ENCODE data around the gene TRIB2. TPM values are rescaled to one million over a fixed set of nuclear protein-coding genes. Genes with fewer than 3 reads are reported as not detected.

The TRIB2 gene
- total RNA-seq, 1 donor from 2014 or later = 142 TPM

DNA sequence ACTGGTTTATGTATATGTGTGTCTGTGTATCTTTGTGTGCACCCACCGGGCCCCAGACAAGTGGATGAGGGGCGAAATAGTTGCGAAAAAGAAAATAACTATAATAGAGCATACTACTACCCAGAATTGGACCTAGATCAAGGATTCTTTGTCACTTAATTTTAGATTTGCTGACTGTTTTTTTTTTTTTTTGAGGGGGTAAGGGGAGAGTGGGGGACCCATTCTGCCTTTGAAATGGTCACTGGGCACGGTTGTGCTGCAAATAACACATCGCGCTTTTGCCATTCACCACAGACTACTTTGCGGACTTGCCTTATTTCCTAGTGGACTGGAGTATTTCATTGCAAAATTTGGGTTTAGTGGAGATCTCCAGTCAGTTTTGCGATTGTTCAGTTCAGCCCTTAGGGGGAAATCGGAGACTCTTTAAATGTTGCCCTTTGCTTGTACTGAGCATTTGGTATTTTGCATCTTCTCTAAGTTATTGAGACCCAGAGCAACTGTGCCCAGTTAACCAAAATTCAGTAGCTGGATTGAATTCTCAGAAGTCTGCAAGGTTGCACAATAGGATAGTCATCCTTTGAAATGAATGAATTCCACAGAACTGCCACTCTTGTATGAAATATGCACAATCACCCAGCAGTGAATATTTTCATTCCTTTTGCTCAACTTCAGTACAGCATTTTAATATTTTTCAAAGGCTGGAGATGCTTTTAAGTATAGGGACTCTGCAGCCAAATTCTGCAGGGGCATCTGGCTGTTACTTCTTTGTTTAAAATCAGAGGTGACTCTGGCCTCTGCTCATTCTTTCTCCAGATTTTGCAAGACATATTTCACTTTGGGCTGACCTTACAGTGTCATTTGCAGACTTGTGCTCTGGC lies 2.9 kb downstream of the TRIB2 start:
- TF ChIP-seq, protein P1, sequence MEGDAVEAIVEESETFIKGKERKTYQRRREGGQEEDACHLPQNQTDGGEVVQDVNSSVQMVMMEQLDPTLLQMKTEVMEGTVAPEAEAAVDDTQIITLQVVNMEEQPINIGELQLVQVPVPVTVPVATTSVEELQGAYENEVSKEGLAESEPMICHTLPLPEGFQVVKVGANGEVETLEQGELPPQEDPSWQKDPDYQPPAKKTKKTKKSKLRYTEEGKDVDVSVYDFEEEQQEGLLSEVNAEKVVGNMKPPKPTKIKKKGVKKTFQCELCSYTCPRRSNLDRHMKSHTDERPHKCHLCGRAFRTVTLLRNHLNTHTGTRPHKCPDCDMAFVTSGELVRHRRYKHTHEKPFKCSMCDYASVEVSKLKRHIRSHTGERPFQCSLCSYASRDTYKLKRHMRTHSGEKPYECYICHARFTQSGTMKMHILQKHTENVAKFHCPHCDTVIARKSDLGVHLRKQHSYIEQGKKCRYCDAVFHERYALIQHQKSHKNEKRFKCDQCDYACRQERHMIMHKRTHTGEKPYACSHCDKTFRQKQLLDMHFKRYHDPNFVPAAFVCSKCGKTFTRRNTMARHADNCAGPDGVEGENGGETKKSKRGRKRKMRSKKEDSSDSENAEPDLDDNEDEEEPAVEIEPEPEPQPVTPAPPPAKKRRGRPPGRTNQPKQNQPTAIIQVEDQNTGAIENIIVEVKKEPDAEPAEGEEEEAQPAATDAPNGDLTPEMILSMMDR (IDR thresholded peaks at IDR 0.05) = no peak
- Mint-ChIP-seq H3K36me3 (ENCODE audit: unreplicated experiment) (peaks cover 27% of the 10 kb centered on the region), H3K4me3 (ENCODE audit: unreplicated experiment) (peak overlapping the region; percentile 99), H3K4me1 (ENCODE audit: unreplicated experiment) (peaks cover 56% of the 10 kb centered on the region), H3K27me3 (ENCODE audit: unreplicated experiment) (no peaks in the 10 kb centered on the region), H3K9me3 (ENCODE audit: unreplicated experiment) (no peaks in the 10 kb centered on the region), H3K27ac (ENCODE audit: unreplicated experiment) (peak overlapping the region; percentile 97)
- no peak for DNase-seq (ENCODE audit: extremely low spot score, unreplicated experiment)

DNA sequence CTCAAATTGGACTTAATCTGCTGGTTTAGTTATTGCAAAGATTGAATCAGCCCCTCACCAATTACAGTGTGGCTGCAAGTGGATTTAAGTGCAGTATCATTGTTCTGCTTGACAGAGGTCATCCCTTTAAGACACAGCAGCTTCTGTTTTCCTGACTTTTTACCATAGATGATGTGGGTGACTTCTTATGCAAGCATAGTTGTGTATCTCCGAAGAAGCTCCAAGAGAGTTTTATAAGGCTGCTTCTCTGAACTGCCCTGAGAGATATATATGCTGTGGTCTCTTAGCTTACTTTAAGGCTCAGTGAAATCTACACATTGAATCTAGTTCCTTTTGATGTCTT lies 3.5 kb downstream of the TRIB2 start:
- H3K4me1 Mint-ChIP-seq (ENCODE audit: unreplicated experiment) = peaks cover 56% of the 10 kb centered on the region
- no peak for DNase-seq (ENCODE audit: extremely low spot score, unreplicated experiment)
- peaks cover 34% of the 10 kb centered on the region for H3K36me3 Mint-ChIP-seq (ENCODE audit: unreplicated experiment)
- H3K9me3 Mint-ChIP-seq (ENCODE audit: unreplicated experiment) = no peaks in the 10 kb centered on the region
- TF ChIP-seq, protein P1 (IDR thresholded peaks at IDR 0.05) = no peak
- H3K27ac Mint-ChIP-seq (ENCODE audit: unreplicated experiment) = peak overlapping the region; percentile 97
- peak overlapping the region; percentile 99 for H3K4me3 Mint-ChIP-seq (ENCODE audit: unreplicated experiment)
- H3K27me3 Mint-ChIP-seq (ENCODE audit: unreplicated experiment) = no peaks in the 10 kb centered on the region

DNA sequence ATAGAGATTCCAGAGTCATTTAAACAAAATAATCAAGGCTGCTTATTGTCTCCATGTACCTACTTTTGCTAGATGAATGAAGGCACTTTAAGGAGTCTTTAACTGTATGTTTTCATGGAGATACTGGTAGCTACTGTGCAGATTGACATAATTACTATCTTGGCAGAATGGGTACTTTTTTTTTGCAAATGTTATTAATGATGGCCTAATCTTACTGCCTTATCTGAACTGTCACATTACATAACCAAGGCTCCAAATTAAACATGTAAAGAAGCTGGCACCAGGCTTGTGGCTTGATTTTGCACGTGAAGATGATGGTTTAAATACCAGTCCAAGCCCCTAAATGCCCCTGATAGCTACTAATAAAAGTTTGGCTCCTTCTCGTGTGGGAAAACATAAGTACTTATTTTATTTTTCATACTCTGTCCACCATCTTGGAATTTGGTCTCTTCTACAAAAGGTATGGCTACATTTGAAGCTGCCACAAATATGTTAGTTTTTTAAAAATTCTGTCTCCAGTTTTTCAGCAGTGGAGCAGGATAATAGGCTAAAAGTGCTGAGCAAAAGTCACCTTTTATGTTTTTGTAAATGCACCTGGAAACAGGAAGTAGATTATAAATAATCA lies 4.1 kb downstream of the TRIB2 start:
- Mint-ChIP-seq H3K36me3 (ENCODE audit: unreplicated experiment) (peaks cover 40% of the 10 kb centered on the region), H3K27me3 (ENCODE audit: unreplicated experiment) (no peaks in the 10 kb centered on the region), H3K4me3 (ENCODE audit: unreplicated experiment) (peak overlapping the region; percentile 99), H3K27ac (ENCODE audit: unreplicated experiment) (peak overlapping the region; percentile 97), H3K9me3 (ENCODE audit: unreplicated experiment) (no peaks in the 10 kb centered on the region), H3K4me1 (ENCODE audit: unreplicated experiment) (peaks cover 53% of the 10 kb centered on the region)
- TF ChIP-seq, protein P1 (IDR thresholded peaks at IDR 0.05) = no peak
- DNase-seq (ENCODE audit: extremely low spot score, unreplicated experiment) = no peak

DNA sequence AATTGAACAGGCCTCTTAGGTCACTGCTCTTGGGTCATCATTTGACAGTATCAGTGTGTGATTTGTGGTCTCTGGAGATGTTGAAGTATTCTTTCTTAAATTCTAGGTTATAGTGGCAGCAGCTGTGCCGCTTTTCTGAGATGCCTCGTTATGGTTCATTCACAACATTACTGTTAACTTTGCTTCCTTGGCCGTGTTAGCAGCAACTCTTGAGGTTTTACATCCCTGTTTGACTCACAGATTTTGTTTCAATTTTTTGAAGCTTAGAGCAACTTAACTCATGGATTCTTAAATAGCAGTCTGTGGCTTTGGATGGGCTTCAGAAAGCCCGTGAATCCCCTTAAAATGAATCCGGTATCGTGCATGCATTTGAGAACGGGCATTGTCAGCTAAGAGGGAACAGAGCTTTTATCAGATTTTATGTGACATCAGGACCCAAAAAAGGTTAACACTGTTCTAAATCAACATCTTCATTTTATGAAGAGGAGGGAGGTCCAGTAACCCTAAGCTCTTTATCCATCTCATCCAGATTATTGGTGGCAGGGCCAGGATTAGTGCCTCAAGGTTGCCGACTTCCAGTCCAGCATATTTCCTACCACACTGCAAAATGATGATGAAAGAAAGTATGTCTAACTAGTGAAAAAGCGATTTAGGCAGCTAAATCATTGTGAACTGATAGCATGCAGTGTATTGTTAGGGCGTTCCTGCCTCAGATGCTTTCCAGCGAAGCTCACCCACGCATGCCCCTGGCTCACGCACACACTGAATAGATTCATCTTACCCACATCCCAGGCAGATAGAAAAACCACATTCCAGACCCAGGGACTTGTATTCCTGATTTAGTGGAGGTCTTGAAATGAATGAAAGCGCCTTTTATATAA lies 5.1 kb downstream of the TRIB2 start:
- TF ChIP-seq, protein P1 (IDR thresholded peaks at IDR 0.05) = no peak
- H3K27me3 Mint-ChIP-seq (ENCODE audit: unreplicated experiment) = no peaks in the 10 kb centered on the region
- no peak for DNase-seq (ENCODE audit: extremely low spot score, unreplicated experiment)
- H3K36me3 Mint-ChIP-seq (ENCODE audit: unreplicated experiment) = peaks cover 47% of the 10 kb centered on the region
- peaks cover 57% of the 10 kb centered on the region for H3K4me1 Mint-ChIP-seq (ENCODE audit: unreplicated experiment)
- peak overlapping the region; percentile 42 for H3K27ac Mint-ChIP-seq (ENCODE audit: unreplicated experiment)
- H3K4me3 Mint-ChIP-seq (ENCODE audit: unreplicated experiment) = peak overlapping the region; percentile 99
- no peaks in the 10 kb centered on the region for H3K9me3 Mint-ChIP-seq (ENCODE audit: unreplicated experiment)
